MM.1S (cell line): ENCODE data around the gene PTPRA.
"Not testable (repeated sequence)": the region's sequence is repeated elsewhere in the genome, so short reads cannot be mapped to it uniquely, and the experiment has no call there.

Experiments used
- DNase-seq: peaks from one replicate; pipeline ENCODE4 v3.0.0-alpha.2; 2015
- H2AFZ ChIP-seq: fragments of 300-600 bp; sonication (generic); 2 replicates; pipeline ENCODE4 v1.6.0; 2016; ENCODE audit warnings: antibody characterized with exemption, low read length
- H3F3A ChIP-seq: fragments of 300-600 bp; sonication (generic); 2 replicates; pipeline ENCODE4 v1.6.1; 2016; ENCODE audit warnings: mild to moderate bottlenecking, antibody characterized with exemption, low read length, moderate library complexity, mixed read lengths; ENCODE audit not compliant: insufficient read depth
- H3K27ac ChIP-seq: fragments of 300-600 bp; sonication (generic); 2 replicates; pipeline ENCODE4 v1.5.1; 2016; ENCODE audit warnings: mild to moderate bottlenecking, low read length
- H3K27me3 ChIP-seq: fragments of 300-600 bp; sonication (generic); replicated peaks from 2 replicates; pipeline ENCODE4 v1.6.0; 2016; ENCODE audit warnings: low read length; ENCODE audit not compliant: insufficient read depth
- H3K36me3 ChIP-seq: fragments of 300-600 bp; sonication (generic); replicated peaks from 2 replicates; pipeline ENCODE4 v1.6.1; 2016; ENCODE audit warnings: mild to moderate bottlenecking, low read length, mixed read lengths; ENCODE audit not compliant: insufficient read depth
- H3K4me1 ChIP-seq: fragments of 300-600 bp; sonication (generic); 2 replicates; pipeline ENCODE4 v1.6.1; 2016; ENCODE audit warnings: low read length, mixed read lengths
- H3K4me2 ChIP-seq: fragments of 300-600 bp; sonication (generic); 2 replicates; pipeline ENCODE4 v1.6.0; 2016; ENCODE audit warnings: low read depth, low read length
- H3K4me3 ChIP-seq: fragments of 300-600 bp; sonication (generic); 2 replicates; pipeline ENCODE4 v1.5.1; 2016; ENCODE audit warnings: low read length, mixed read lengths
- H3K79me2 ChIP-seq: fragments of 300-600 bp; sonication (generic); 2 replicates; pipeline ENCODE4 v1.6.1; 2016; ENCODE audit warnings: mixed run types, low read length, mixed read lengths
- H3K9ac ChIP-seq: fragments of 300-600 bp; sonication (generic); 2 replicates; pipeline ENCODE4 v1.6.1; 2016; ENCODE audit warnings: low read length, mixed read lengths
- H3K9me2 ChIP-seq: fragments of 300-600 bp; sonication (generic); replicated peaks from 2 replicates; pipeline ENCODE4 v1.6.1; 2016; ENCODE audit warnings: mild to moderate bottlenecking, low read length, mixed read lengths; ENCODE audit not compliant: insufficient read depth
- H3K9me3 ChIP-seq: fragments of 300-600 bp; sonication (generic); replicated peaks from 2 replicates; pipeline ENCODE4 v1.6.1; 2016; ENCODE audit warnings: mild to moderate bottlenecking, low read length, mixed read lengths; ENCODE audit not compliant: insufficient read depth
- H4K20me1 ChIP-seq: fragments of 300-600 bp; sonication (generic); 2 replicates; pipeline ENCODE4 v1.6.1; 2016; ENCODE audit warnings: mild to moderate bottlenecking, low read length, moderate library complexity, mixed read lengths; ENCODE audit not compliant: insufficient read depth
- CTCF ChIP-seq: fragments of 300-600 bp; sonication (generic); IDR thresholded peaks from 2 replicates; pipeline ENCODE4 v1.5.1; 2016; ENCODE audit warnings: antibody characterized with exemption, low read length, mixed read lengths
- EZH2 ChIP-seq: fragments of 300-600 bp; sonication (generic); optimal IDR thresholded peaks from 2 replicates; pipeline ENCODE3; 2017; ENCODE audit warnings: low read depth, mild to moderate bottlenecking, antibody characterized with exemption, low read length, mixed read lengths
- EZH2phosphoT487 ChIP-seq: fragments of 300-600 bp; sonication (generic); IDR thresholded peaks from 2 replicates; pipeline ENCODE4 v1.6.1; 2018; ENCODE audit warnings: antibody characterized with exemption, low read length

Gene PTPRA

GRCh38 chr20:3021777-3022176, 148.5 kb downstream of the PTPRA start:
- TF ChIP-seq CTCF, result no peak
- no peak for TF ChIP-seq EZH2phosphoT487
- no peak for TF ChIP-seq EZH2
- Histone ChIP-seq H3K4me1 (no peaks in the 10 kb centered on the region), H3K9ac (no peak overlapping the region), H3K27ac (no peak overlapping the region), H3F3A (no peaks in the 10 kb centered on the region), H2AFZ (no peak overlapping the region), H4K20me1 (no peaks in the 10 kb centered on the region), H3K79me2 (no peaks in the 10 kb centered on the region), H3K9me3 (no peaks in the 10 kb centered on the region), H3K27me3 (no peaks in the 10 kb centered on the region), H3K9me2 (no peaks in the 10 kb centered on the region), H3K4me3 (no peak overlapping the region), H3K36me3 (no peaks in the 10 kb centered on the region; the same call in 1 of the 2 replicates), H3K4me2 (no peak overlapping the region)
- DNase-seq, result no peak

GRCh38 chr20:3022559-3023490, 149.5 kb downstream of the PTPRA start:
- H2AFZ ChIP-seq, H3K79me2 ChIP-seq, DNase-seq, H3K36me3 ChIP-seq, H4K20me1 ChIP-seq, H3K27me3 ChIP-seq, H3K4me3 ChIP-seq, H3F3A ChIP-seq, H3K4me2 ChIP-seq, H3K9ac ChIP-seq, H3K9me2 ChIP-seq, H3K27ac ChIP-seq, H3K4me1 ChIP-seq, H3K9me3 ChIP-seq: not testable (repeated sequence)

GRCh38 chr20:3027987-3028386, 154.7 kb downstream of the PTPRA start:
- Histone ChIP-seq H2AFZ (no peak overlapping the region), H3K9me2 (no peaks in the 10 kb centered on the region), H3K4me3 (no peak overlapping the region), H3K27me3 (no peaks in the 10 kb centered on the region), H3K79me2 (no peaks in the 10 kb centered on the region), H3K4me2 (no peak overlapping the region), H3K36me3 (no peaks in the 10 kb centered on the region; the same call in 1 of the 2 replicates), H3K27ac (no peak overlapping the region), H3K4me1 (no peaks in the 10 kb centered on the region), H4K20me1 (no peaks in the 10 kb centered on the region), H3K9ac (no peak overlapping the region), H3K9me3 (no peaks in the 10 kb centered on the region), H3F3A (no peaks in the 10 kb centered on the region)
- DNase-seq, result no peak
- TF ChIP-seq EZH2 (no peak), EZH2phosphoT487 (no peak)

- no peaks in the 10 kb centered on the region for H3K9me2 ChIP-seq
- H3K4me3 ChIP-seq, result no peak overlapping the region
- H4K20me1 ChIP-seq, result no peaks in the 10 kb centered on the region
- no peak for DNase-seq
- H3K36me3 ChIP-seq, result no peaks in the 10 kb centered on the region
- TF ChIP-seq EZH2, result no peak
- H3F3A ChIP-seq, result no peaks in the 10 kb centered on the region
- no peak overlapping the region for H3K9ac ChIP-seq
- no peaks in the 10 kb centered on the region for H3K27me3 ChIP-seq
- H2AFZ ChIP-seq, result no peak overlapping the region
- H3K27ac ChIP-seq, result no peak overlapping the region
- H3K4me2 ChIP-seq, result no peak overlapping the region
- no peaks in the 10 kb centered on the region for H3K4me1 ChIP-seq
- H3K9me3 ChIP-seq, result no peaks in the 10 kb centered on the region
- no peaks in the 10 kb centered on the region for H3K79me2 ChIP-seq
Measured at GRCh38 chr20:3031524-3032147, 158.4 kb downstream of the PTPRA start.
